T-helper 9 cell (primary cell): ENCODE results near the gene POLR2C.
A peak's percentile ranks its signal among the peaks of the same experiment; 100 is the strongest.
"Not testable (repeated sequence)": the region's sequence is repeated elsewhere in the genome, so short reads cannot be mapped to it uniquely, and the experiment has no call there.

Experiments used
- DNase-seq: peaks from one replicate; pipeline ENCODE4 v3.0.0-alpha.2; 2020

Gene POLR2C

DNA sequence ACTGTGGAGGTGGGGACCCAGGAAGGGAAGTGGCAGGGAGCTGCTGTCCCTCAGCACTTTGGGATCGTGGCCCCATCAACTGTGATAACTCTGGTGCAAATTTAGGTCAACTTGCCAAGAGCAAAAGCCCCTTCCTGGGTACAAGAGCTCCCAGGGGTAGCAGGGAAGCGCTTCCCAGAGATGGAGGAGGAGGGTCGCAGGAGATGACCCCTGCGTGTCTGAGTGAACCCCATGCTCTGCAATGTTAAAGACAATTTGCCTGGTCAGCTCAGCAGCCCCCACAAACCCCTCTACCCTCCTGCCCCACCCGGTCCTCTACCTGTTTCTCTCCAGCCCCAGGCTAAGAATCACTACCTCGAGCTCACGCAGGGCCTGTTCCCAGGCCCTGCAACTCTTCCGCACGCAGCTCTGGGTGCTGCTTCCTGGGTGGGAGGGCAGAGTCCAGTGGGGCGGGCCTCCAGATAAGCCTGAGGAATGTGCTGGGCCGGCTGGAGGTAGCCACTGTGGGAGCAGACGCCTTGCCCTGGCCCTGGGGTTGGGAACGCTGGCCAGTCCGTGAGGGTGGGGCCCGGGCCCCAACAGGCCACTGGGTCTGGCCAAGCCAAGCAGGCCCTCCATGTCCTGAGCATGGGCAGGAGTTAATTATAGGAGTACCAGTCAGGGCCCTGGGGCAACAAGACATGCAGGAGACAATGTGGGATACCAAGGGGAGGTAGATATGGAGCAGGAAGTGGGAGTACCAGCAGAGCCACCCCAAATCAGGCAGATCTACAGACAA, 17.7 kb downstream of the POLR2C start:
- DNase-seq, result no peak

DNA sequence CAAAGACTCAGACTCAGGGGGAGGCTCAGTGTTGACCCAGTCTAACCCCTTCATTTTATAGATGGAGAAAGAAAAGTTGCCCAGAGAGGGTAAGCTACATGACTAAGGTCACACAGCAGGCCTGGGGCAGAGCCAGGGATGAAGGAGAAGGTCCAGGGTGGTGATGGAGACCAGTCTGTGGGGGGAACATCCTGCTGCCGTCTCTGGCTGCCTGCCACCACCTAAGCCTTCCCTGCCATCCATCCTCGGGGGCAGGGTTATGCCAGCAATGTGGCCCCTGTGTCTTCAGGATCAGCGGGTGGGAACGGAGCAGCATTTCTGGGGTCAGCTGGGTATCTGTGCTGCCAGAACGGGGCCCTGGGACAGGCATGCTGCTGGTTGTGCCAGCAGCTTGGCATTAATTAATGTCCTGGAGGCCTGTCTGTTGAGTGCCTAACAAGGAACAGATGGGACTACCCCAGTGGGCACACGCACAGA, 18.3 kb downstream of the POLR2C start:
- no peak for DNase-seq

- DNase-seq, result no peak
Measured at GRCh38 chr16:57481421-57481820, 18.9 kb downstream of the POLR2C start.

DNA sequence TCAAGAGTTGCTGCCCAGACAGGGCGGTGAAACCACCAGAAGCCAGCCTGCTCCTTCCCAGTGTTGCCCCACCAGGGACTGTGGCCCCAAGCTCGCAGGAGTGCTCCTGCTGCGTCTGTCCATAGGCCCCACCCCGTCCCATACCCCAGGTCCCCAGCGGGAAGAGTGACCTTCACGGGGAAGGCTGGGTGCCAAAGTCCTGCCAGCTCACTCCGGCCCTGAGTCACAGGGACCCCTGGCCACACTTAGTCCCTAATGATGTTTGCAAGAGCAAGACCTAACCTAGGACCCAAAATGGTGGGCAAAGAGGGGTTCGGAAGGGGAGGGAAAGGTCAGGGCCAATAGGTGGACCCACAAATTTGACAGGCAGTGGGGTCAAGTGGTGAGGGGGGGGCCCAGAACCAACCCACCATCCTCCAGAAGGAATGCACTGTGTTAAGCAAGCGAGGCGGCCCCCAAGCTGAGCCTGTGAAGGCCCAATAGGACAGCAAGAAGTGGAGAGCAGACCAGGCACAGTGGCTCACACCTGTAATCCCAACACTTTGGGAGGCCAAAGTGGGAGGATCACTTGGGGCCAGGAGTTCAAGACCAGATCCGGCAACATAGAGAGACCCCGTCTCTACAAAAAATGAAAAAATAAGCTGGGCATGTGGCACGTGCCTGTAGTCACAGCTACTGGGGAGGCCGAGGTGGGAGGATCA, 20.5 kb downstream of the POLR2C start:
- DNase-seq, result no peak

- no peak for DNase-seq
Measured at GRCh38 chr16:57483725-57484514, 21.4 kb downstream of the POLR2C start.

- DNase-seq, result no peak
Measured at GRCh38 chr16:57484515-57485005, 22.1 kb downstream of the POLR2C start.

GRCh38 chr16:57485091-57485915, 22.8 kb downstream of the POLR2C start:
- DNase-seq, result no peak

GRCh38 chr16:57485916-57486857, 23.7 kb downstream of the POLR2C start, which contains the start of gene DOK4:
DOK4 (minus strand) TSS chr16:57486493; CDS start chr16:57479507, 6,986 bp downstream.
- peak; percentile 78 for DNase-seq

- no peak for DNase-seq
Measured at GRCh38 chr16:57486858-57487834, 24.7 kb downstream of the POLR2C start.

GRCh38 chr16:57489229-57489628, 26.8 kb downstream of the POLR2C start:
- no peak for DNase-seq

- no peak for DNase-seq
Measured at GRCh38 chr16:57493767-57494166, 31.3 kb downstream of the POLR2C start.

- DNase-seq, result no peak
Measured at GRCh38 chr16:57497121-57497520, 34.6 kb downstream of the POLR2C start.

- no peak for DNase-seq
Measured at GRCh38 chr16:57498031-57498430, 35.6 kb downstream of the POLR2C start.

DNA sequence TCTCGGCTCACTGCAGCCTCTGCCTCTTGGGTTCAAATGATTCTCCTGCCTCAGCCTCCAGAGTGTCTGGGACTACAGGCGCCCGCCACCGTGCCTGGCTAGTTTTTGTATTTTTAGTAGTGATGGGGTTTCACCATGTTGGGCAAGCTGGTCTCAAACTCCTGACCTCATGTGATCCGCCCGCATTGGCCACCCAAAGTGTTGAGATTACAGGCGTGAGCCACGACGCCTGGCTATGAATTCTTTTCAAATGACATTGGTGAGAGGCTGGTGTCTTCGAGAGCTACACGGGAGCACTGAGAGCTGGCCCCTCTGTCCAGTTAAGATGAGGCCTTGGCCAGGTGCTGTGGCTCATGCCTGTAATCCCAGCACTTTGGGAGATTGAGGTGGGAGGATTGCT, 37.5 kb downstream of the POLR2C start:
- DNase-seq, result not testable (repeated sequence)

DNA sequence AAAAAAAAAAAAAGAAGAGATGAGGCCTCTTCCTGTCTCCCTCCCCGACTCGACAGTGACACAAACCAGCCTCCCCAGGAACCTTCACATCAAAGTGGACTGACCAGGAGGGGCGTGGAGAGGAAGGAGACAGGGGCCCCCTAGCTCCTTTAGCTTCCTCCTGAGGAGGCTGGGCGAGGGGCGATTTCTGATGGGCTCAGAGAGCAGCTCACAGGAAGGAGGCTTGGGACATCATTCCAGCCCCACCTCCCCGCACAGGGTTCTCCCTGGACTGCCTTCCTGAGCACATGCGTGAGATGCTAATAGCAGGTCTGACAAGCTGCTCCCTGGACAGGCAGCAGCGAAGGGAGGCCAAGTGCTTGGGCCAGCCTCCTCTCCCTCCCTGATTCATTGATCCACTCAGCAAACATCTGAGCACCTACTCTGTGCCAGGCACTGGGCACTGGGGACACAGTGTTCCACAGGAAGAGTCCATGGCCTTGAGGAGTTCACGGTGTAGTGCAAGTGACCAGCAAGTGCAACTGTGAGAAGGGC, 38.2 kb downstream of the POLR2C start:
- DNase-seq, result no peak

DNA sequence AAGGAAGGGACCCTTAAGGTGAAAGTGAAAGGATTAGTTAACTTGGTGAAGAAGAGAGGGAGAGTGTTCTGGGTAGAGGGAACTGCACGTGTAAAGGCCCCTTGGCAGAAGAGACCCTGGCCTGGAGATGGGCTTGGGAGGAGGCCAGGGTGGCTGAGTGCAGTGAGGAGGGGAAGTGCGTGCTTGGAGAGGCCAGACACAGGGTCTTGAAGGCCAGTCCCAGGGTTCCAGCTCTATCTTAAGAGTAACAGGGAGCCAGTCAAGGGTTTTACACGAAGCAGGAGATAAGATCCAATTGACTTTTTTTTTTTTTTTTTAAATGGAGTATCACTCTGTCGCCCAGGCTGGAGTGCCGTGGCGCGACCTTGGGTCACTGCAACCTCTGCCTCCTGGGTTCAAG, 39.0 kb downstream of the POLR2C start:
- no peak for DNase-seq

- DNase-seq, result no peak
Measured at GRCh38 chr16:57502048-57502775, 39.7 kb downstream of the POLR2C start.

DNA sequence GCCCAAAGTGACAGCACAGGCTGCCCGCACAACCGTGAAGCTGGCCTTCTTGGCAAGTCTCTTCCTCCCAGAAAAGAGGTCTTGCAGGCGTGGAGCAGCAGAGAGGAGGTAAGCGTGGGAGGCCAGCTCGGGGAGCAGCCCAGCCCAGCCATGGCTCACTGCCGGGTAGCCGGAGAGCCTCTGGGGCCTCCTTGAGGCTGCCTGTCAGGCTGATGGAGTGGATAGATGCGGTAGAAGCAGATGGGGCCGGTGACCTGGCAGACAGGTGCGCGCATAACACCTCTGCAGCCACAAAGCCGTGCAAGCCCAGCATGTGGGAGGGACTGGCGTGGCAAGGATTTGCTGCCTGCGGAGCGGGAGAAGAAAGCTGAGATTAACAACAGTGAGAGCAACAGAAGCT, 40.9 kb downstream of the POLR2C start:
- DNase-seq, result no peak

- DNase-seq, result no peak
Measured at GRCh38 chr16:57504001-57504400, 41.5 kb downstream of the POLR2C start.
